ENCODE data around the gene TBCA.

DNA sequence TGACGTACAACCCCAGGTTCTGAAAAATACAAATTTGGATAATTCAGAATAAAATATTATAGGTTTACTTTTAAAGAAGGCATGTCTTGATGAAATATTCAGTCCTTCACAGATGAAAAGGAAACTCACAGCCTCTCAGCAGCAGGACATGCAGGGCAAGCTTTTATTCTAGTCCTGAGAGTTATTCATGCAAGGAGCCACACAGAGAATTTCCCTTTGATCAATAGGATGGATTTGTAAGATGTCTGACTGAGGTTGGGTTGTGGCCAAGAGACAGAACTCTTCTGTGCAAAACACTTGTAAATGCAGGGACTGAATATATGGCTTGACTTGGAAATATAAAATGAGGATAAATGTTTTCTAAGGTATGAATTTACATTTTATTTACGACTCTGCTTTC is 48.8 kb upstream of the TBCA start:
- TF ChIP-seq POLR2A (IDR thresholded peaks at IDR 0.05): no peak
- TF ChIP-seq CTCF (IDR thresholded peaks at IDR 0.05): no peak
- TF ChIP-seq EP300 (IDR thresholded peaks at IDR 0.05): no peak
- no peak for TF ChIP-seq POLR2AphosphoS5 (IDR thresholded peaks at IDR 0.05)
